ENCODE data around the gene UNC5C.

DNA sequence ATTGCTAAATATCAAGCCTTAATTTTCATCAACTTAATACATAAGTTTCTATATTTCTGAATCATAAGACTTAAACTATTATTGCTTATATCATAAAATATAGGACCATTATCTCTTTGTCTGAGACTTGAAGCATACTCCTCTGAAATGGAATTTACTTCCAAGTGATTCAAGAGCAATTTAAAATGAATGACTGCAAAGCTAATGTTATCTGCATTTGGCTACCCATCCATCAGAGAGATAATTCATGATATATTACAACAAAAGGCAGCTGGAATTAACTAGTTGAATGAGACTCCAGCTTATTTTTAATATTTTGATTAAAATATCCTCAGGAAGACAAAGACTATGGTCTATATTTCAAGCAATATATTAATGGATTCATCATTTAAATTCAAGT, 208.6 kb downstream of the UNC5C start:
- TF ChIP-seq EGR1 (IDR thresholded peaks at IDR 0.05; ENCODE audit: low read depth in 2 of 2) (no peak), YY1 (IDR thresholded peaks at IDR 0.05) (no peak), TAF1 (conservative IDR thresholded peaks at IDR 0.05) (no peak), SP1 (IDR thresholded peaks at IDR 0.05) (no peak), FOXA1 (IDR thresholded peaks at IDR 0.05) (no peak), RAD21 (IDR thresholded peaks at IDR 0.05) (no peak), GABPA (IDR thresholded peaks at IDR 0.05 in 1 of 2, conservative IDR thresholded peaks at IDR 0.05 in 1 of 2) (no peak)
- TF ChIP-seq, protein P1, sequence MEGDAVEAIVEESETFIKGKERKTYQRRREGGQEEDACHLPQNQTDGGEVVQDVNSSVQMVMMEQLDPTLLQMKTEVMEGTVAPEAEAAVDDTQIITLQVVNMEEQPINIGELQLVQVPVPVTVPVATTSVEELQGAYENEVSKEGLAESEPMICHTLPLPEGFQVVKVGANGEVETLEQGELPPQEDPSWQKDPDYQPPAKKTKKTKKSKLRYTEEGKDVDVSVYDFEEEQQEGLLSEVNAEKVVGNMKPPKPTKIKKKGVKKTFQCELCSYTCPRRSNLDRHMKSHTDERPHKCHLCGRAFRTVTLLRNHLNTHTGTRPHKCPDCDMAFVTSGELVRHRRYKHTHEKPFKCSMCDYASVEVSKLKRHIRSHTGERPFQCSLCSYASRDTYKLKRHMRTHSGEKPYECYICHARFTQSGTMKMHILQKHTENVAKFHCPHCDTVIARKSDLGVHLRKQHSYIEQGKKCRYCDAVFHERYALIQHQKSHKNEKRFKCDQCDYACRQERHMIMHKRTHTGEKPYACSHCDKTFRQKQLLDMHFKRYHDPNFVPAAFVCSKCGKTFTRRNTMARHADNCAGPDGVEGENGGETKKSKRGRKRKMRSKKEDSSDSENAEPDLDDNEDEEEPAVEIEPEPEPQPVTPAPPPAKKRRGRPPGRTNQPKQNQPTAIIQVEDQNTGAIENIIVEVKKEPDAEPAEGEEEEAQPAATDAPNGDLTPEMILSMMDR (IDR thresholded peaks at IDR 0.05; ENCODE audit: low read depth, low read length, missing input control), result no peak
- TF ChIP-seq, protein P2, sequence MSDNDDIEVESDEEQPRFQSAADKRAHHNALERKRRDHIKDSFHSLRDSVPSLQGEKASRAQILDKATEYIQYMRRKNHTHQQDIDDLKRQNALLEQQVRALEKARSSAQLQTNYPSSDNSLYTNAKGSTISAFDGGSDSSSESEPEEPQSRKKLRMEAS (IDR thresholded peaks at IDR 0.05), result no peak
- TF ChIP-seq, protein P3, sequence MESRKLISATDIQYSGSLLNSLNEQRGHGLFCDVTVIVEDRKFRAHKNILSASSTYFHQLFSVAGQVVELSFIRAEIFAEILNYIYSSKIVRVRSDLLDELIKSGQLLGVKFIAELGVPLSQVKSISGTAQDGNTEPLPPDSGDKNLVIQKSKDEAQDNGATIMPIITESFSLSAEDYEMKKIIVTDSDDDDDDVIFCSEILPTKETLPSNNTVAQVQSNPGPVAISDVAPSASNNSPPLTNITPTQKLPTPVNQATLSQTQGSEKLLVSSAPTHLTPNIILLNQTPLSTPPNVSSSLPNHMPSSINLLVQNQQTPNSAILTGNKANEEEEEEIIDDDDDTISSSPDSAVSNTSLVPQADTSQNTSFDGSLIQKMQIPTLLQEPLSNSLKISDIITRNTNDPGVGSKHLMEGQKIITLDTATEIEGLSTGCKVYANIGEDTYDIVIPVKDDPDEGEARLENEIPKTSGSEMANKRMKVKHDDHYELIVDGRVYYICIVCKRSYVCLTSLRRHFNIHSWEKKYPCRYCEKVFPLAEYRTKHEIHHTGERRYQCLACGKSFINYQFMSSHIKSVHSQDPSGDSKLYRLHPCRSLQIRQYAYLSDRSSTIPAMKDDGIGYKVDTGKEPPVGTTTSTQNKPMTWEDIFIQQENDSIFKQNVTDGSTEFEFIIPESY (IDR thresholded peaks at IDR 0.05), result no peak
